GM12801 (cell line): ENCODE measurements around the gene MRPS2.

ENCODE experiments used
- CTCF ChIP-seq: IDR thresholded peaks from one replicate; pipeline ENCODE4 v1.5.1; 2011; ENCODE audit warnings: control low read depth; ENCODE audit not compliant: insufficient read length; ENCODE audit errors: extremely low read depth

Gene MRPS2

DNA sequence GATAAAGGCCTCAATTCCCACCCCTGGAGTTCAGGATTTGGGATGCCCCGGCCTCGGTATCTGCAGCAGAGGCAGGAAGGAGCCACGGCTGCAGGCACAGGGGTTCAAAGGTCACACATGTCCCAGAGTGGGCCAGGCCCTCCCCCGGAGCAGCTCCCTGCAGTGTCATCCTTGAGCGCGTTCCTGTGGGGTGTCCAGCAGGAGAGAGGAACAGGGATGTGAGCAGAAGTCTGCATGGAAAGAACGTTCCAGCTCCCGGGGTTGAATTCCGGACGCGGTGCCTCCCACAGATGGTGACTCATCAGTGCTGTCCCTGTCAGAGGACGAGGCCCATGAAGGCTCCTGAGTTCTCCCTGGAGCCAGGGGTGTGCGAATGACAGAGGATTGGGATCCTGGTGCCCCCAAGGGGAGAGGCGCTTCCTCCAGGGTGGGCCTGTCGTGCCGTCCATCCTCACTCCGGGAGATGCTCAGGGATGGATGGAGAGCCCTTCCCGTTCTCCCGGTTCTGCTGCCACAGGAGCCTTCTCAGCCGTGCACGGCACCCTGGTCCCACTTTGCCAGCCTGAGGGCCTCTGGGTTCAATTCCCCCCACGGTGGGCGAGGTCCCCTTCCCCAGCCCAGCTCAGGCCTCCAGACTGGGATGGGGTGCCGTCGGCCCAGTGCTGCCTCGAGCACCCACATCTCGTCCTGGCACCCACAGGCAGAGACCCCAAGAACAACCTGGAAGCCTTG lies 23.8 kb downstream of the MRPS2 start:
- no peak for TF ChIP-seq CTCF

DNA sequence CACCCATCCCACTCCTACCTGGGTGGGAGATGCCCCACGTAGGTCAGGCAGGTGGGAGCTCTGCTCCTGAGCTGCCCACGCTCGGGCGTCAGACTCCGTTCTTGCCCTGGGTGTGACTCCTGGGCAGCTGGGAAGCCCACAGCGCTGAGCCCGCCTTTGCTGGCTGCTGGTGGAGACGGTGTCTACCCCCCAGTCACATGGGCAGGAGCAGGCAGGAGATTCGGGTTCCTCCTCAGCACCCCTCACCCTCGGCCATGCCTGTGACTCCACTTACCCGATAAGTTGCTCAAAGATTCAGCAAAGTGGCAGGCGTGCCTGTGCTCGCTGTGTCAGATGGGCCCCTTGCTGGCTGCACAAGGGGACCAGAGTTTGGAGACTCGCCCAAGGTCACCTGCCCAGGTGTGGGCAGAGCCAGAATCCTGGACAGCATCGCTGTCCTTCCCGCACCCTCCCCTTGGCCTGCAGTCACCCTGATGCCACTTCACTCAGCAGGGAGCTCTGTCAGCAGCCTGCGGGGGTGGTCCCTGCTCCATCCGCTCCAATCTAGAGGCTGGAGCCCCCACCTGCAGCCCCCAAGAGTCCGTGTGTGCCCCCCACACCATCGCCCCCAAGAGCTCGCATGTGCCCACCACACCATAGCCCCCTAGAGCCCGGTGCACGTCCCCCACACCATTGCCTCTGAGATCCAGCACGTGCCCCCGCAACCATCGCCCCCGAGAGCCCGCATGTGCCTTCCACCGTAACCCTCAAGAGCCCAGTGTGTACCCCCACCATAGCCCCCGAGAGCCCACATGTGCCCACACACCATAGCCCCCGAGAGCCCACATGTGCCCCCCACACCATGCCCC lies 25.0 kb downstream of the MRPS2 start:
- TF ChIP-seq CTCF, result no peak

DNA sequence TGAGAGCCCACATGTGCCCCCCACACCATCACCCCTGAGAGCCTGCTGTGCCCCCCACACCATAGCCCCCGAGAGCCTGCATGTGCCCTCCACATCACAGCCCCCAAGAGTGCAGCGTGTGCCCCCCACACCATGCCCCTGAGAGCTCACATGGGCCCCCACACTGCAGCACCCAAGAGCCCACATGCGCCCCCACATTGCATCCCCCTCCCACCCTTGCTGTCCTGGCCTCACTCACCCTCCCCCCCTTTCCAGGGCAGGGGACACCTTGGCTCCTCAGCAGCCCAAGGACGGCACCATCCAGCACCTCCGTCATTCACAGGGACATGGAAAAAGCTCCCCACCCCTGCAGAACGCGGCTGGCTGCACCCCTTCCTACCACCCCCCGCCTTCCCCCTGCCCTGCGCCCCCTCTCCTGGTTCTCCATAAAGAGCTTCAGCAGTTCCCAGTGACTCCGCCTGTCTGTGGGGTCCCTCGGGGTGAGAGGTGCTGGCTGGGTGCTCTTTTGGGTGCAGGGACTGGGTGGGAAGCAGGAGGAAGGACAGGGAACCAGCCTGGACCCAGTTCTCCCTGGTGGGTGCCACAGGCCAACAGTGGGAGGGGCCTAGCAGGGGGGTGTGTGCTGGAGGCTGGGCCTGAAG lies 25.7 kb downstream of the MRPS2 start:
- TF ChIP-seq CTCF, result no peak

- TF ChIP-seq CTCF, result no peak
Observed at GRCh38 chr9:135526730-135527571, 26.5 kb downstream of the MRPS2 start.

DNA sequence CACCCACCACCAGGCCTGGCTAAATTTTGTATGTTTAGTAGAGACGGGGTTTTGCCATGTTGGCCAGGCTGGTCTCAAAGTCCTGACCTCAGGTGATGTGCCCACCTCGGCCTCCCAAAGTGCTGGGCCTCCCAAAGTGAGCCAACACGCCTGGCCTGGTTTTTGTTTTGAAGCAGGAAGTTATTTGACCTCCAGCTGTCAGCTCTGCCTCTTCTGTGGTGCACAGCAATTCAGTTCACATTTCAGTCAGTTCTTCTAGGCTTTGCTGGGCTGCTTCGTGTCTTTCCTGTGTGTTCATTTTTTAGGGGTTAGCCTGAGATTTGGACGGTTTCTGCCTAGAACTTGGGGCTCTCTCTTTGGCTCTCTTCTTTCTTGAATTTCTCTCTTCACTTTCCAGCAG lies 29.7 kb downstream of the MRPS2 start:
- TF ChIP-seq CTCF, result no peak

- TF ChIP-seq CTCF, result no peak
Observed at GRCh38 chr9:135531096-135531495, 30.6 kb downstream of the MRPS2 start.

- TF ChIP-seq CTCF, result no peak
Observed at GRCh38 chr9:135533113-135533512, 32.6 kb downstream of the MRPS2 start.
